Stimulated activated naive CD8-positive, alpha-beta T cell treated with anti-CD3 and anti-CD28 coated beads, Interleukin-15, amount 100 ng/mL, for 72 hours (primary cell): ENCODE results near the gene CTSV.
"Not testable (repeated sequence)": the region's sequence is repeated elsewhere in the genome, so short reads cannot be mapped to it uniquely, and the experiment has no call there.

Source experiments
- ATAC-seq: fragments of 150-1000 bp; cut with Tn5 transposase; 2 replicates; pipeline ENCODE4 v1.10.0; 2021; ENCODE audit warnings: mild to moderate bottlenecking, moderate library complexity
- DNase-seq, 2 donors: peaks; one replicate each; pipeline ENCODE4 v3.0.0; 2021 to 2022
- H3K27ac Mint-ChIP-seq, 2 donors: one replicate each; pipeline ENCODE4 v1.8.0; 2022; ENCODE audit warnings: mild to moderate bottlenecking in 2 of 2, mixed read lengths in 2 of 2, moderate library complexity in 2 of 2
- H3K27me3 Mint-ChIP-seq: one replicate; pipeline ENCODE4 v1.8.0; 2022; ENCODE audit warnings: mixed read lengths
- H3K4me1 Mint-ChIP-seq: one replicate; pipeline ENCODE4 v1.8.0; 2022; ENCODE audit warnings: mild to moderate bottlenecking, mixed read lengths
- H3K4me3 Mint-ChIP-seq, 2 donors: one replicate each; pipeline ENCODE4 v1.8.0; 2022; ENCODE audit warnings: mild to moderate bottlenecking in 2 of 2, mixed read lengths in 2 of 2, moderate library complexity in 1 of 2
- H3K9me3 Mint-ChIP-seq, 2 donors: one replicate each; pipeline ENCODE4 v1.8.0; 2022; ENCODE audit warnings: mixed read lengths in 2 of 2

The CTSV gene

DNA sequence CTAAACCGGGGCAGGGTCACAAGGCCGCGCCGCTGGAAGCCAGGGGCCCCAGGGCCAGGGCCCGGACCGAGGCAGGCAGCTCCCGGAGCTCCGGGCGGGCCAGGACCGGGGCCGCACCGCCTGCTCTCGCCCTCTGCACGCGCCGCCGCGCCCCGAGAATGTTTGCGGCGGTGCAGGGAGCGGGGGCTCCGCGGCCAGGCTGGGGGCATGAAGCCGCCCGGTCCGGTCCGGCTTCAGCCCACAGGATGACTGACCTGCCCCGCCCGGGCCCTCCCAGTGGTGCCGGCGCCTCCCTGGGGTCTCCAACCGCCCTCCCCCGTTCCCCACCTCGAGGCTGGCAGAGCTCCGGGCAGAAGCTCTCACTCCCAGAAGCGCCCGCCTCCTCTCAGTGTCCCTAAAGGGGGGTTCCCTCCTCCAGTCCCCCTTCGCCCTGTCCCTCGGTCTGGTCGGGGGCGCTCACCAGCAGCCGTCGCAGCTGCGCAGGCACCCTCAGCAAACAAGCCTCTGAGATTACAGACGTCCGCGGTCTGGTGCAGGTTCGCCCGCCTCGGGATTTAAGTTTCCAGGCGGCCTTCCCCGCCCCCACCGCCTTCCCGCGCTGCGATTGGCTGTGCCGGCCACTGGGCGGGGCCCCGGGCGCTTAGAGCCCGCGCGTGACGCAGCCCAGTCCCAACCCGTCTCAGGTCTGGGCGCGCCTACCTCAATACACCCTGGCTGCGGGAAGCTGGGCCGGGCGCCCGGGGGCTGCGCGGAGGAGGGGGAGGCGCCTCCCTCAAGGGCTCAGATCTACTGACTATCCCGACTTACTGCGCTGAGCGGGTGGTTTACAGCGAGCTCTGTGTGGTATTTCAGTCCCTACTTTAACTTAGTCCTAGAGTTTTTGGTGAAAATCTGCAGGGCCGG, at the start of gene CTSV:
Gene CTSV (minus strand): TSS at position 532 of the 903 bp plus-strand sequence. CDS start 1,099 bp downstream, outside the sequence.
- no peaks in the 10 kb centered on the region for H3K9me3 Mint-ChIP-seq
- peaks cover 65% of the 10 kb centered on the region for H3K27me3 Mint-ChIP-seq
- H3K4me1 Mint-ChIP-seq, result peaks cover 11% of the 10 kb centered on the region
- peak within 1 kb of the TSS in 1 of 2 donors; percentile 70 for H3K27ac Mint-ChIP-seq
- DNase-seq (peak; percentile 76 to 78), ATAC-seq (peak; percentile 99)
- peak within 1 kb of the TSS; percentile 92 to 95 for H3K4me3 Mint-ChIP-seq

GRCh38 chr9:97087668-97088215, 48.8 kb upstream of the CTSV start:
- not testable (repeated sequence) for DNase-seq, ATAC-seq, H3K27ac Mint-ChIP-seq, H3K4me3 Mint-ChIP-seq, H3K4me1 Mint-ChIP-seq, H3K9me3 Mint-ChIP-seq
- peaks cover 83% of the 10 kb centered on the region for H3K27me3 Mint-ChIP-seq

GRCh38 chr9:97084562-97084991, 45.6 kb upstream of the CTSV start:
- DNase-seq, H3K27ac Mint-ChIP-seq, H3K4me3 Mint-ChIP-seq, H3K4me1 Mint-ChIP-seq, ATAC-seq: not testable (repeated sequence)
- Mint-ChIP-seq H3K27me3 (peaks cover 91% of the 10 kb centered on the region), H3K9me3 (peaks cover 9 to 14% of the 10 kb centered on the region in 2 donors)

GRCh38 chr9:97078362-97078761, 39.4 kb upstream of the CTSV start:
- Mint-ChIP-seq H3K9me3 (peaks cover 9 to 14% of the 10 kb centered on the region in 2 donors), H3K4me3 (no peak overlapping the region), H3K27ac (no peak overlapping the region), H3K27me3 (peaks cover 99% of the 10 kb centered on the region), H3K4me1 (peaks cover 7% of the 10 kb centered on the region)
- no peak for ATAC-seq
- no peak for DNase-seq

DNA sequence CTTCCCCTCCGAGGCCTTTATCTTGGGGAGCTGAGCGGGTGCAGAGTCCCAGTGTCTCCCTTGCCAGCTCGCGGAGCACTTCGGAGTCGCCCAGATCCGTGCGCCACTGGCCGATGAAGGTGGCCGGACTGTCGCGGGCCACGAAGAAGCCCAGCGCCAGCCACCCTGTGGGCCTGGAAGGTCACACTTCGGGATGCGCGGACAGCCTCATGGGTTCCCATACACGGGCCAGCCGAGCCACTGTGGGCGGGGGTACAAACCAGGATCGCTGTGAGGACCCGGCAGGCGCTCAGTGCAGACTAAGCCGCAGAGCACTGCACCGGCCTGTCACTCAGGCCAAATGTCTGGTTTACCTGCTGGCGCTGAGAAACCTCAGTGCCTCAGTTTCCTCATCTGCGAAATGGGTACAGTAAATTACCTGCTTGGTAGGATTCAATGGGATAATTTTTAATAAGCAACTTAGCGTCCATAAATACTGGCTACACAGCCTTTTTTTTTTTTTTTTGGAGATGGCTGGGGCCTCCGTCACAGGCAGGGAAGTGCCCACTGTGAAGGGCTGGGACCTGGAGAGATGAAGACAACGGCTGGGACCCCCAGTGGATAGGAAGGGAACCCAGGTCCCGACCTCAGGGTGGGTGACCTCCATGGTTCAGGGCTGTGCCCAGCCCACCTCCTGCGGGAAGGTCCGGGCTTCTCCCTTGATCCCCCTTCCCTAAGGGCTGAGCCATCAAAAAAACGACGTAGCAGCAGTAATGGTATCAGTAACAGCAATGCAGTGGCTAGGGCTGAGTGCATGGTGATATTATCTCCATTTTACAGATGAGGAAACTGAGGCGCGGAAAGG, 38.7 kb upstream of the CTSV start:
- H3K9me3 Mint-ChIP-seq, result peaks cover 5 to 9% of the 10 kb centered on the region in 2 donors
- peaks cover 7% of the 10 kb centered on the region for H3K4me1 Mint-ChIP-seq
- no peak for ATAC-seq
- no peak overlapping the region for H3K27ac Mint-ChIP-seq
- H3K4me3 Mint-ChIP-seq, result no peak overlapping the region
- H3K27me3 Mint-ChIP-seq, result peaks cover 100% of the 10 kb centered on the region
- no peak for DNase-seq

DNA sequence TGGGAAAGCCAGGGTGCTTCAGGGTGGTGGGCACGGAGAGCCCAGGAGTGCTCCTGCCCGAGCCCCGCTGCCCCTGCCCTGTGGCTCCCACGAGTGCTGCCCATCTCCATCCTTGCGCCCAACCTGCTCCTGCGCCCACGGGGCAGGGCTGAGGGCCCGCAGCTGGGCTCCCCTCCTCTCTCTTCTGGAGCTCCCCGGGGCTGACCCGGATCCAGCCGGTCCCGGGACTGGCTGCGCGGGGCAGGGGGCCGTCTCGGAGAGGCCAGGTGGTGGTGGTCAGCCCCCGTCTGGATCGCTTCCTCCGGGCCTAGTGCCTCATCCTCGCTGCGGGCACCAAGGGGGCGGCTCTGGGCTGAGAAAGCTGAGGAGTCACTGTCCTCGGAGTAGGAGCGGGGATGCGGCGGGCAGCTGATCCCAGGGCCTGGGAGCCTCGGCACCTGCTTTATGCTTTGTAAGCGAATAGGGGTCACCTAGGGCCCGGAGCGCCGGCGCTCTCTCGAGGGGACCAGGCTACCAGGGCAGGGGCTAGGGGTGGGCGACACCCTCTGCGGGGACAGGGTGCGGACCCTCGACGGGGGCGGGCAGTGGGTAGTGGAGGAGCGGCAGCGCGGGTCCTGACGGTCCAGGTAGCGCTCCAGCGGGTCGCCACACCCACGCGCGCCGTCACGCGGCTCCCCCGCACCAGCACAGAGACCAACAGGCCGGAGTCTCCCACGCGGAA, 37.9 kb upstream of the CTSV start:
- not testable (repeated sequence) for H3K9me3 Mint-ChIP-seq, H3K4me1 Mint-ChIP-seq, H3K27ac Mint-ChIP-seq, DNase-seq, H3K4me3 Mint-ChIP-seq
- ATAC-seq, result peak; percentile 58
- peaks cover 100% of the 10 kb centered on the region for H3K27me3 Mint-ChIP-seq

GRCh38 chr9:97076238-97076637, 37.3 kb upstream of the CTSV start:
- no peak overlapping the region for H3K27ac Mint-ChIP-seq
- H3K9me3 Mint-ChIP-seq, result peaks cover 0 to 3% of the 10 kb centered on the region in 2 donors
- peaks cover 99% of the 10 kb centered on the region for H3K27me3 Mint-ChIP-seq
- peaks cover 7% of the 10 kb centered on the region for H3K4me1 Mint-ChIP-seq
- DNase-seq (no peak), ATAC-seq (no peak)
- peak overlapping the region in 1 of 2 donors; percentile 6 for H3K4me3 Mint-ChIP-seq

GRCh38 chr9:97075289-97075985, 36.5 kb upstream of the CTSV start:
- no peak overlapping the region for H3K4me3 Mint-ChIP-seq

GRCh38 chr9:97073506-97073905, 34.6 kb upstream of the CTSV start:
- H3K27me3 Mint-ChIP-seq, result peaks cover 71% of the 10 kb centered on the region

More at GRCh38 chr9:97075289-97075985, 36.5 kb upstream of the CTSV start:
- no peaks in the 10 kb centered on the region for H3K9me3 Mint-ChIP-seq
- H3K27ac Mint-ChIP-seq, result no peak overlapping the region
- DNase-seq (no peak), ATAC-seq (no peak)
- peaks cover 91% of the 10 kb centered on the region for H3K27me3 Mint-ChIP-seq
- peaks cover 7% of the 10 kb centered on the region for H3K4me1 Mint-ChIP-seq

GRCh38 chr9:97072285-97072776, 33.4 kb upstream of the CTSV start:
- ATAC-seq, result no peak
- DNase-seq, result no peak
- no peak overlapping the region for H3K4me3 Mint-ChIP-seq
- peaks cover 70% of the 10 kb centered on the region for H3K27me3 Mint-ChIP-seq
- H3K4me1 Mint-ChIP-seq, result peaks cover 7% of the 10 kb centered on the region
- H3K9me3 Mint-ChIP-seq, result no peaks in the 10 kb centered on the region
- no peak overlapping the region for H3K27ac Mint-ChIP-seq

More at GRCh38 chr9:97073506-97073905, 34.6 kb upstream of the CTSV start:
- Mint-ChIP-seq H3K4me3 (no peak overlapping the region), H3K27ac (no peak overlapping the region), H3K4me1 (peaks cover 7% of the 10 kb centered on the region), H3K9me3 (no peaks in the 10 kb centered on the region)
- ATAC-seq, result no peak
- DNase-seq, result no peak

GRCh38 chr9:97070325-97070724, 31.4 kb upstream of the CTSV start:
- not testable (repeated sequence) for H3K4me3 Mint-ChIP-seq, ATAC-seq, H3K27ac Mint-ChIP-seq, DNase-seq, H3K4me1 Mint-ChIP-seq
- H3K9me3 Mint-ChIP-seq, result peaks cover 9 to 14% of the 10 kb centered on the region in 2 donors
- peaks cover 59% of the 10 kb centered on the region for H3K27me3 Mint-ChIP-seq

DNA sequence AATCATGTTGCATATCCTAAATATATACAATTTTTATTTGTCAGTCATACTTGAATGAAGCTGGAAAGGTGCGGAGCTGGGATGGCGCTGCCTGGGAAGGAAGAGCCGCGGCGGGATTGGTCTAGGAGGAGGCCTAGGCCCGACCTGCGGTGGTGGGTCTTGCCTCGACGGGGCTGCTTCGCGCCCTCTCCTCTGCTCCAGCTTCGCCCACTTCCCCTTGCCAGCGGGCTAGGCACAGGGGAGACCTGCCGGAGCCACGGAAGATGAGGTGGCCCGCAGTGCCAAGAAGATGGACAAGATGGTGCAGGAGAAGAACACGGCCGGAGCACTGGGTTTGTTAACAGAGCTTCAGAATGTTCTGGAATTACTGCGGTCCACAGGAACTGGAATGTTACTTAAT, 28.5 kb upstream of the CTSV start:
- H3K9me3 Mint-ChIP-seq, result peaks cover 9 to 17% of the 10 kb centered on the region in 2 donors
- ATAC-seq (no peak), DNase-seq (no peak)
- H3K4me3 Mint-ChIP-seq, result no peak overlapping the region
- H3K4me1 Mint-ChIP-seq, result peaks cover 12% of the 10 kb centered on the region
- H3K27me3 Mint-ChIP-seq, result peaks cover 31% of the 10 kb centered on the region
- no peak overlapping the region for H3K27ac Mint-ChIP-seq

GRCh38 chr9:97064176-97064575, 25.2 kb upstream of the CTSV start:
- Mint-ChIP-seq H3K4me3 (no peak overlapping the region), H3K9me3 (peaks cover 9 to 17% of the 10 kb centered on the region in 2 donors), H3K27ac (no peak overlapping the region), H3K27me3 (peaks cover 41% of the 10 kb centered on the region), H3K4me1 (peaks cover 36% of the 10 kb centered on the region)
- ATAC-seq, result no peak
- DNase-seq, result no peak

DNA sequence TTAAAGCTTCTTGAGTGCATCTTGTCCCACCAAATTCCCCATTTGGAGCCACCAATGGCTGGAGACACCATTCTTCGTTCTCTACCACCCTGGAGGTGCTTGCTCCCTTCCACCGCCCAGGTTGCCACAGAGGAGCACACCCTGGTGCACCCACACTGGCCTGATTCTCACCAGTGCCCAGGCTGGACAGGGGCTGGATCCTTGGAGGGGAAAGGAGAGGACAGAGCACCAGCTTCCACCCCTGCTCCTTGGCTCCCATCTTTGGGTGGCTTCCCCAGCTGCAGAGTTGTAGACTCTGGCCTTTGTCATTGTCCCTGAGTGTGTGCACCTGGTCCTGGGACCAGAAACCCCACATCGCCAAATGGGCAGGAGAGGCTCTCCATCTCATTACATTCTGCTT, 21.9 kb upstream of the CTSV start:
- DNase-seq (no peak), ATAC-seq (no peak)
- Mint-ChIP-seq H3K9me3 (peaks cover 0 to 8% of the 10 kb centered on the region in 2 donors), H3K27me3 (peaks cover 28% of the 10 kb centered on the region), H3K27ac (no peak overlapping the region), H3K4me1 (peaks cover 36% of the 10 kb centered on the region), H3K4me3 (no peak overlapping the region)
